ENCODE measurements around the gene SOWAHA.
A peak's percentile ranks its signal among the peaks of the same experiment; 100 is the strongest.

The SOWAHA gene

GRCh38 chr5:132825834-132826391 is 12.8 kb downstream of the SOWAHA start:
- DNase-seq (ENCODE audit: low read depth in 2 of 2): no peak

GRCh38 chr5:132826424-132827082 is 13.5 kb downstream of the SOWAHA start:
- no peak for DNase-seq (ENCODE audit: low read depth in 2 of 2)

- no peak for DNase-seq (ENCODE audit: low read depth in 2 of 2)
Measured at GRCh38 chr5:132827943-132828673, 15.0 kb downstream of the SOWAHA start.

- DNase-seq (ENCODE audit: low read depth in 2 of 2): no peak
Measured at GRCh38 chr5:132828846-132829494, 15.9 kb downstream of the SOWAHA start.

- peak; percentile 60 to 70 for DNase-seq (ENCODE audit: low read depth in 2 of 2)
Measured at GRCh38 chr5:132829742-132830435, 16.8 kb downstream of the SOWAHA start.

- DNase-seq (ENCODE audit: low read depth in 2 of 2): no peak
Measured at GRCh38 chr5:132830436-132831094, 17.5 kb downstream of the SOWAHA start, which contains the start of gene SHROOM1. SHROOM1 (minus strand) TSS chr5:132830647; CDS start chr5:132826140, 4,507 bp downstream.

GRCh38 chr5:132831095-132831860 is 18.2 kb downstream of the SOWAHA start:
- no peak for DNase-seq (ENCODE audit: low read depth in 2 of 2)

- no peak for DNase-seq (ENCODE audit: low read depth in 2 of 2)
Measured at GRCh38 chr5:132832612-132833011, 19.5 kb downstream of the SOWAHA start.

- no peak for DNase-seq (ENCODE audit: low read depth in 2 of 2)
Measured at GRCh38 chr5:132834057-132834456, 21.0 kb downstream of the SOWAHA start.

GRCh38 chr5:132836852-132837251 is 23.8 kb downstream of the SOWAHA start:
- no peak for DNase-seq (ENCODE audit: low read depth in 2 of 2)

- no peak for DNase-seq (ENCODE audit: low read depth in 2 of 2)
Measured at GRCh38 chr5:132837868-132838267, 24.8 kb downstream of the SOWAHA start.

GRCh38 chr5:132838516-132839282 is 25.6 kb downstream of the SOWAHA start:
- no peak for DNase-seq (ENCODE audit: low read depth in 2 of 2)

- DNase-seq (ENCODE audit: low read depth in 2 of 2): no peak
Measured at GRCh38 chr5:132839426-132840301, 26.6 kb downstream of the SOWAHA start.

GRCh38 chr5:132840313-132840712 is 27.2 kb downstream of the SOWAHA start:
- no peak for DNase-seq (ENCODE audit: low read depth in 2 of 2)

- no peak for DNase-seq (ENCODE audit: low read depth in 2 of 2)
Measured at GRCh38 chr5:132840896-132841295, 27.8 kb downstream of the SOWAHA start.

GRCh38 chr5:132841305-132841704 is 28.2 kb downstream of the SOWAHA start:
- no peak for DNase-seq (ENCODE audit: low read depth in 2 of 2)

- DNase-seq (ENCODE audit: low read depth in 2 of 2): no peak
Measured at GRCh38 chr5:132848270-132848669, 35.2 kb downstream of the SOWAHA start.

- DNase-seq (ENCODE audit: low read depth in 2 of 2): no peak
Measured at GRCh38 chr5:132849347-132849746, 36.2 kb downstream of the SOWAHA start.

- no peak for DNase-seq (ENCODE audit: low read depth in 2 of 2)
Measured at GRCh38 chr5:132850066-132850465, 37.0 kb downstream of the SOWAHA start.

All from stimulated activated CD4-positive, alpha-beta T cell treated with anti-CD3 and anti-CD28 coated beads, Interleukin-1b, Interleukin-23, amount 100 ng/mL, for 4 hours (primary cell).